HCT116 (cell line): ENCODE measurements around the gene ASCL2. TPM values are rescaled to one million over a fixed set of nuclear protein-coding genes. Genes with fewer than 3 reads are reported as not detected.

Experiments
- ATAC-seq: fragments of 200-7000 bp; cut with Tn5 transposase; 2 replicates; pipeline ENCODE4 v1.9.1; 2020; ENCODE audit warnings: mild to moderate bottlenecking, moderate library complexity
- BruUV-seq: library from RNA; stranded (reverse); fragments of 400-500 nt; replicated peaks from 2 replicates; lab custom pipeline; 2021; lab: Mats Ljungman, UMichigan
- CTCF ChIA-PET: fragments of 300-600 bp; sonication (Branson Sonifier 250); formaldehyde crosslinking; loops from one replicate; lab custom pipeline; 2021; ENCODE audit warnings: antibody characterized with exemption; lab: Charles Lee
- POLR2A ChIA-PET: fragments of 300-600, 350-600 bp; sonication (Branson Sonifier 250); formaldehyde crosslinking; loops from one replicate; lab custom pipeline; 2021; ENCODE audit warnings: antibody characterized with exemption; lab: Charles Lee
- RAD21 ChIA-PET, 2 experiments: fragments of 300-600 bp; sonication (Branson Sonifier 250); formaldehyde crosslinking; loops; one replicate each; lab custom pipeline; 2023; ENCODE audit warnings: low total read pairs in 2 of 2; ENCODE audit not compliant: uncharacterized antibody in 2 of 2, unreplicated experiment in 2 of 2, low non-redundant PET in 1 of 2; lab: Charles Lee
- DNase-seq: peaks from one replicate; pipeline ENCODE4 v3.0.0-alpha.2; 2010; ENCODE audit warnings: low read depth, low spot score
- H2AFZ ChIP-seq: fragments of 200-600 bp; shearing (Covaris generic), sonication (generic); 2 replicates; pipeline ENCODE4 v1.6.1; 2017; ENCODE audit warnings: low read depth, mixed run types, mixed read lengths, antibody characterized with exemption, low read length; ENCODE audit not compliant: poor library complexity, severe bottlenecking
- H3K27ac ChIP-seq: 2 replicates; pipeline ENCODE4 v1.5.1; 2012; ENCODE audit warnings: low read depth, low read length
- H3K27me3 ChIP-seq: fragments of 200-600 bp; sonication (generic); 2 replicates; pipeline ENCODE4 v1.6.1; 2016; ENCODE audit warnings: mixed run types, low read length, mixed read lengths; ENCODE audit not compliant: insufficient read depth
- H3K36me3 ChIP-seq, 2 experiments: fragments of 200-500 bp in 1 of 2; fragments of 200-600 bp in 1 of 2; sonication (Bioruptor generic) in 1 of 2; sonication (generic) in 1 of 2; 2 replicates each; pipeline versions ENCODE4 v1.5.1 to v1.6.1; 2014 to 2016; ENCODE audit warnings: low read length in 2 of 2, inconsistent platforms in 1 of 2, mixed read lengths in 1 of 2, mixed run types in 1 of 2; ENCODE audit not compliant: insufficient read depth in 2 of 2, control insufficient read depth in 1 of 2
- H3K4me1 ChIP-seq, 2 experiments: fragments of 200-600 bp in 1 of 2; sonication (generic) in 1 of 2; 2 replicates each; pipeline versions ENCODE4 v1.5.1 to v1.6.1; 2012 to 2017; ENCODE audit warnings: low read length in 2 of 2, inconsistent platforms in 1 of 2, mild to moderate bottlenecking in 1 of 2, mixed read lengths in 1 of 2, mixed run types in 1 of 2, moderate library complexity in 1 of 2; ENCODE audit not compliant: insufficient read depth in 2 of 2, control insufficient read depth in 1 of 2
- H3K4me2 ChIP-seq: fragments of 200-600 bp; sonication (generic); 2 replicates; pipeline ENCODE4 v1.6.1; 2017; ENCODE audit warnings: mixed run types, low read length, mixed read lengths
- H3K4me3 ChIP-seq, 2 experiments: fragments of 200-600 bp in 1 of 2; sonication (generic) in 1 of 2; replicated peaks in 1 of 2; 2 replicates each; pipeline ENCODE4 v1.5.1; 2011 to 2016; ENCODE audit warnings: low read length in 2 of 2, control low read depth in 1 of 2, low read depth in 1 of 2, mild to moderate bottlenecking in 1 of 2, mixed read lengths in 1 of 2, mixed run types in 1 of 2
- H3K79me2 ChIP-seq: fragments of 200-600 bp; sonication (generic); 2 replicates; pipeline ENCODE4 v1.6.1; 2017; ENCODE audit warnings: mild to moderate bottlenecking, mixed run types, low read length, moderate library complexity, mixed read lengths; ENCODE audit not compliant: insufficient read depth
- H3K9ac ChIP-seq: fragments of 200-600 bp; sonication (generic); 2 replicates; pipeline ENCODE4 v1.6.1; 2016; ENCODE audit warnings: low read length, mixed read lengths
- H3K9me2 ChIP-seq: fragments of 200-600 bp; sonication (generic), shearing (Covaris generic); 2 replicates; pipeline ENCODE4 v1.6.1; 2017; ENCODE audit warnings: mixed run types, mild to moderate bottlenecking, moderate library complexity; ENCODE audit not compliant: insufficient read depth
- H3K9me3 ChIP-seq, 2 experiments: fragments of 200-500 bp in 1 of 2; fragments of 200-600 bp in 1 of 2; sonication (Bioruptor generic) in 1 of 2; sonication (generic) in 1 of 2; 2 replicates each; pipeline ENCODE4 v1.6.1; 2014 to 2017; ENCODE audit warnings: low read length in 2 of 2, mixed read lengths in 2 of 2, inconsistent platforms in 1 of 2, low read depth in 1 of 2, mild to moderate bottlenecking in 1 of 2, mixed run types in 1 of 2, moderate library complexity in 1 of 2; ENCODE audit not compliant: control insufficient read depth in 1 of 2, insufficient read depth in 1 of 2
- H4K20me1 ChIP-seq: fragments of 200-600 bp; sonication (generic), shearing (Covaris generic); 2 replicates; pipeline ENCODE4 v1.6.1; 2017; ENCODE audit warnings: mixed run types, mild to moderate bottlenecking, moderate library complexity; ENCODE audit not compliant: insufficient read depth
- CEBPB ChIP-seq: IDR thresholded peaks from 2 replicates; pipeline ENCODE4 v1.6.1; 2012; ENCODE audit warnings: low read depth
- CTCF ChIP-seq, 3 experiments: fragments of 200-600 bp in 1 of 3; sonication (generic) in 1 of 3; IDR thresholded peaks in 2 of 3; conservative IDR thresholded peaks in 1 of 3; 2 replicates each; pipeline ENCODE4 v1.5.1; 2012 to 2017; ENCODE audit warnings: low read depth in 2 of 3, low read length in 2 of 3, antibody characterized with exemption in 1 of 3, borderline replicate concordance in 1 of 3, control low read depth in 1 of 3, mild to moderate bottlenecking in 1 of 3, mixed read lengths in 1 of 3, mixed run types in 1 of 3, moderate library complexity in 1 of 3; ENCODE audit not compliant: insufficient read depth in 1 of 3
- EGR1 ChIP-seq: IDR thresholded peaks from 2 replicates; pipeline ENCODE4 v1.6.1; 2012; ENCODE audit warnings: low read depth
- EZH2 ChIP-seq: fragments of 200-600 bp; sonication (generic); IDR thresholded peaks from 2 replicates; pipeline ENCODE4 v1.6.1; 2017; ENCODE audit warnings: antibody characterized with exemption, mixed run types
- EZH2phosphoT487 ChIP-seq: fragments of 200-600 bp; IDR thresholded peaks from 2 replicates; pipeline ENCODE4 v1.6.1; 2018; ENCODE audit warnings: antibody characterized with exemption, borderline replicate concordance
- JUND ChIP-seq: IDR thresholded peaks from 2 replicates; pipeline ENCODE4 v1.6.1; 2012
- MAX ChIP-seq: IDR thresholded peaks from 2 replicates; pipeline ENCODE4 v1.6.1; 2012
- POLR2A ChIP-seq: IDR thresholded peaks from 2 replicates; pipeline ENCODE4 v1.7.0; 2011; ENCODE audit warnings: borderline replicate concordance; ENCODE audit not compliant: insufficient read depth, insufficient read length; ENCODE audit errors: extremely low read depth
- POLR2AphosphoS5 ChIP-seq: IDR thresholded peaks from 2 replicates; pipeline ENCODE4 v1.6.1; 2011; ENCODE audit warnings: mild to moderate bottlenecking, low read depth, low read length, moderate library complexity
- RAD21 ChIP-seq: IDR thresholded peaks from 2 replicates; pipeline ENCODE4 v1.6.1; 2012; ENCODE audit warnings: low read depth, mild to moderate bottlenecking
- SP1 ChIP-seq: IDR thresholded peaks from 2 replicates; pipeline ENCODE4 v1.6.1; 2012; ENCODE audit warnings: low read depth
- SRF ChIP-seq: IDR thresholded peaks from 2 replicates; pipeline ENCODE4 v1.6.1; 2012; ENCODE audit warnings: low read depth
- TCF7L2 ChIP-seq: IDR thresholded peaks from 2 replicates; pipeline ENCODE4 v1.7.0; 2011; ENCODE audit warnings: borderline replicate concordance, inconsistent platforms; ENCODE audit not compliant: insufficient read depth, insufficient read length; ENCODE audit errors: extremely low read depth
- YY1 ChIP-seq: IDR thresholded peaks from 2 replicates; pipeline ENCODE4 v1.6.1; 2011; ENCODE audit warnings: low read length, low read depth, moderate library complexity, mild to moderate bottlenecking; ENCODE audit not compliant: insufficient replicate concordance; ENCODE audit errors: extremely low read depth
- ZBTB33 ChIP-seq: IDR thresholded peaks from 2 replicates; pipeline ENCODE4 v1.6.1; 2011; ENCODE audit warnings: mild to moderate bottlenecking, low read length, moderate library complexity; ENCODE audit not compliant: insufficient replicate concordance; ENCODE audit errors: extremely low read depth
- ZFX ChIP-seq: fragments of 450-650 bp; IDR thresholded peaks from 2 replicates; pipeline ENCODE4 v1.6.1; 2017
- ZNF274 ChIP-seq: fragments of 200-500 bp; sonication (Bioruptor generic); IDR thresholded peaks from 2 replicates; pipeline ENCODE4 v1.6.1; 2014; ENCODE audit warnings: mild to moderate bottlenecking, low read depth, low read length, inconsistent platforms
- intact Hi-C: fragments of 100-400 bp; cut with micrococcal nuclease; formaldehyde crosslinking; loops from 2 replicates; pipeline ENCODE4 v1.10.0; 2022
- total RNA-seq: library from RNA; stranded (reverse); gene quantifications from one replicate; pipeline ENCODE4 v1.2.1, GENCODE V29; 2021; ENCODE audit not compliant: unreplicated experiment
- TF ChIP-seq, protein P1 (sequence below): IDR thresholded peaks from 2 replicates; pipeline ENCODE4 v1.6.1; 2012

The ASCL2 gene
- total RNA-seq, 1 experiment from 2014 or later: not detected

- Histone ChIP-seq H3K9me2 (no peaks in the 10 kb centered on the region), H3K4me1 (no peaks in the 10 kb centered on the region), H3K9ac (no peak overlapping the region), H2AFZ (no peak overlapping the region), H3K27me3 (peaks cover 12% of the 10 kb centered on the region; the same call in 1 of the 2 replicates), H4K20me1 (no peaks in the 10 kb centered on the region)
- POLR2A ChIA-PET: no interaction called here
- TF ChIP-seq MAX (no peak), EZH2phosphoT487 (no peak), POLR2A (no peak), CTCF (IDR thresholded peaks at IDR 0.05 in 2 of 3, conservative IDR thresholded peaks at IDR 0.05 in 1 of 3; ENCODE audit: borderline replicate concordance in 1 of 3, insufficient read depth in 1 of 3, low read depth in 2 of 3, low read length in 2 of 3) (no peak), EGR1 (no peak), EZH2 (no peak), JUND (no peak), YY1 (no peak), ZBTB33 (no peak), ZNF274 (no peak), TCF7L2 (no peak), POLR2AphosphoS5 (no peak), RAD21 (no peak), SRF (no peak), SP1 (no peak), CEBPB (no peak), ZFX (no peak)
- TF ChIP-seq, protein P1, sequence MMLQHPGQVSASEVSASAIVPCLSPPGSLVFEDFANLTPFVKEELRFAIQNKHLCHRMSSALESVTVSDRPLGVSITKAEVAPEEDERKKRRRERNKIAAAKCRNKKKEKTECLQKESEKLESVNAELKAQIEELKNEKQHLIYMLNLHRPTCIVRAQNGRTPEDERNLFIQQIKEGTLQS: no peak
- TF ChIP-seq, all 23 proteins: peak for 0
- RAD21 ChIA-PET: no interaction called here
- no TSS peak for BruUV-seq
- Histone ChIP-seq H3K27ac (no peak overlapping the region), H3K9me3 (no peaks in the 10 kb centered on the region), H3K4me2 (no peak overlapping the region), H3K4me3 (no peak overlapping the region), H3K79me2 (no peaks in the 10 kb centered on the region), H3K36me3 (no peaks in the 10 kb centered on the region)
- CTCF ChIA-PET: no interaction called here
- ATAC-seq: no peak
- intact Hi-C loops: no loop called here
- DNase-seq: no peak
Observed at GRCh38 chr11:2289350-2289749, 19.0 kb upstream of the ASCL2 start.
